Stimulated activated memory B cell treated with anti-CD40 and anti-IgM and Interleukin-4, amounts not matched to agents 10 μg/mL and 1 μg/mL and 100 μg/mL, for 72 hours (primary cell): Measurements from ENCODE around the gene DUS2.
A peak's percentile ranks its signal among the peaks of the same experiment; 100 is the strongest.
"Not testable (repeated sequence)": the region's sequence is repeated elsewhere in the genome, so short reads cannot be mapped to it uniquely, and the experiment has no call there.

Source experiments
- ATAC-seq: fragments of 150-1000 bp; cut with Tn5 transposase; 2 replicates; pipeline ENCODE4 v1.10.0; 2021
- H3K27ac Mint-ChIP-seq: one replicate; pipeline ENCODE4 v1.8.0; 2022; ENCODE audit warnings: mild to moderate bottlenecking, mixed read lengths
- H3K27me3 Mint-ChIP-seq: one replicate; pipeline ENCODE4 v1.8.0; 2022; ENCODE audit warnings: mixed read lengths
- H3K36me3 Mint-ChIP-seq: one replicate; pipeline ENCODE4 v1.8.0; 2022; ENCODE audit warnings: mixed read lengths
- H3K4me1 Mint-ChIP-seq: one replicate; pipeline ENCODE4 v1.8.0; 2022; ENCODE audit warnings: mixed read lengths
- H3K4me3 Mint-ChIP-seq: one replicate; pipeline ENCODE4 v1.8.0; 2022; ENCODE audit warnings: mild to moderate bottlenecking, moderate library complexity, mixed read lengths
- H3K9me3 Mint-ChIP-seq: one replicate; pipeline ENCODE4 v1.8.0; 2022; ENCODE audit warnings: mixed read lengths

DUS2 gene

DNA sequence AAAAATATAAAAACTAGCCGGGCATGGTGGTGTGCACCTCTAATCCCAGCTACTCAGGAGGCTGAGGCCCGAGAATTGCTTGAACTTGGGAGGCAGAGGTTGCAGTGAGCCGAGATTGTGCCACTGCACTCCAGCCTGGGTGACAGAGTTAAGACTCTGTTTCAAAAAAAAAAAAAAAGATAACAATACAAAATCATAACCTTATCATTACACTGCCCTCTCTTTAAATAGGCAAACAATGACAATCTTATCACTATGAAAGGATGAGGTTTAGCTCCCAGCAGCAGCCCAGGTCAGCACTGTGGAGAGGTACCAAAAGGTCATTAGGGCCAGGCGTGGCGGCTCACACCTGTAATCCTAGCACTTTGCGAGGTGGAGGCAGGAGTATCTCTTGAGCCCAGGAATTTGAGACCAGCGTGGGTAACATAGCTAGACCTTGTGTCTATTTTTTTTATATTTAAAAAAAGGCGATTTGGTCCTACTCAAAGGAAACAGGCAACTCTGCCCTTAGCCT lies 3.9 kb upstream of the DUS2 start:
- H3K27me3 Mint-ChIP-seq, result no peaks in the 10 kb centered on the region
- no peak overlapping the region for H3K27ac Mint-ChIP-seq
- H3K4me3 Mint-ChIP-seq, result no peak overlapping the region
- no peaks in the 10 kb centered on the region for H3K36me3 Mint-ChIP-seq
- ATAC-seq, result no peak
- peaks cover 32% of the 10 kb centered on the region for H3K4me1 Mint-ChIP-seq
- H3K9me3 Mint-ChIP-seq, result no peaks in the 10 kb centered on the region

DNA sequence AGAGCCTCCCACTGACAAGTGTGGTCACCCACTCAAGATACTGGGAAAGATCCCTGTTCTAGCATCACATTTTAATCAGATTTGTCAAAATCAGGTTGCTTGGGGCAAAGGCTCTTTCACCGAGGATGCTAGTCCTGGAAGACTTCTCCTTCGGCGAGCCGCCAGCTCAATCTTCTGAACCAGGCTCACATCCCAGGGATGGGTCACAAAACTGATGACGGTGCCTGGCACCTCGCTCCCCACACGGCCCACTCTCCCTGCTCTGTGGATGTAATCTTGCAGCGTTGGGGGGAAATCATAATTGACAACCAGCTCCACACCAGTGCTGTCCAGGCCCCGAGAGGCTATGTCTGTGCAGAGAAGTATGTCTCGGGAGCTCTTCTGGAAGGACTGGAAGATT lies 1.6 kb upstream of the DUS2 start:
- ATAC-seq, result no peak
- no peaks in the 10 kb centered on the region for H3K36me3 Mint-ChIP-seq
- H3K27ac Mint-ChIP-seq, result peak overlapping the region; percentile 86
- H3K4me1 Mint-ChIP-seq, result peaks cover 30% of the 10 kb centered on the region
- H3K9me3 Mint-ChIP-seq, result no peaks in the 10 kb centered on the region
- H3K27me3 Mint-ChIP-seq, result no peaks in the 10 kb centered on the region
- peak overlapping the region; percentile 91 for H3K4me3 Mint-ChIP-seq

DNA sequence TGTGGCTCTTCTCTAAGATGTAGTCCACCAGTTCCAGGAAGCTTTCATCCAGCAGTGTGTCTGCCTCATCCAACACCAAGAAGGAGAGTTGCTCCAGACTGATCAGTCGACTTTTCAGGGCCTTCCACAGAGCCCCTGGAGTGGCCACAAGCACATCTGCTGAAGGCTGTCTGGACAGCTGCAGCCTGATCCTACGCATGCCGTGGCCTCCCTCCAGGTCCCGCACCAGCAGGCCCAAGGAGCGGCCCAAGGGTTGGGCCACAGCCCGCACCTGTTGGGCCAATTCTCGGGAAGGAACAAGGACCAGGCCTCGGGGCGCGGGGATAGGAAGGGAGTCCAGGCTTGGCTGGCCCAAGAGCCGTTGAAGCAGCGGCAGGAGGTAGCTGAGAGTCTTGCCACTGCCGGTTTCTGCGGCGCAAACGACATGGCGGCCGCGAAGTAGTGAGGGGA lies 781 bp upstream of the DUS2 start:
- H3K4me3 Mint-ChIP-seq, result peak overlapping the region; percentile 91
- ATAC-seq, result peak; percentile 8
- H3K27me3 Mint-ChIP-seq, result no peaks in the 10 kb centered on the region
- H3K36me3 Mint-ChIP-seq, result peaks cover under 1% of the 10 kb centered on the region
- peaks cover 30% of the 10 kb centered on the region for H3K4me1 Mint-ChIP-seq
- H3K9me3 Mint-ChIP-seq, result no peaks in the 10 kb centered on the region
- H3K27ac Mint-ChIP-seq, result peak overlapping the region; percentile 86

DNA sequence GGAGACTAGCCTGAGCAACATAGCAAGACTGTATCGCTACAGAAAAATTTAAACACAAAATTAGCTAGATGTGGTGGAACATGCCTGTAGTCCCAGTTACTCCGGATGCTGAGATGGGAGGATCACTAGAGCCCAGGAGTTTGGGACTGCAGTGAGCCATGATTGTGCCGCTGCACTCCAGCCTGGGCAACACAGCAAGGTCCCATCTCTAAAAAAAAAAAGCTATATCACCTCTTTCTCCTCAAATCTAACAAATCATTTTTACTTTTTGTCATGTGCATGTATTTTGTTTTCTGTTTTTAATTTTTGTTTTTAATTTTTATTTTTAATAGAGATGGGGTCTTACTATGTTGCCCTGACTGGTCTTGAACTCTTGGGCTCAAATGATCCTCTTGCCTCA lies 5.9 kb downstream of the DUS2 start:
- Mint-ChIP-seq H3K27ac (no peak overlapping the region), H3K27me3 (no peaks in the 10 kb centered on the region), H3K9me3 (no peaks in the 10 kb centered on the region), H3K4me3 (no peak overlapping the region), H3K36me3 (peaks cover 28% of the 10 kb centered on the region), H3K4me1 (peaks cover 22% of the 10 kb centered on the region)
- ATAC-seq, result no peak

DNA sequence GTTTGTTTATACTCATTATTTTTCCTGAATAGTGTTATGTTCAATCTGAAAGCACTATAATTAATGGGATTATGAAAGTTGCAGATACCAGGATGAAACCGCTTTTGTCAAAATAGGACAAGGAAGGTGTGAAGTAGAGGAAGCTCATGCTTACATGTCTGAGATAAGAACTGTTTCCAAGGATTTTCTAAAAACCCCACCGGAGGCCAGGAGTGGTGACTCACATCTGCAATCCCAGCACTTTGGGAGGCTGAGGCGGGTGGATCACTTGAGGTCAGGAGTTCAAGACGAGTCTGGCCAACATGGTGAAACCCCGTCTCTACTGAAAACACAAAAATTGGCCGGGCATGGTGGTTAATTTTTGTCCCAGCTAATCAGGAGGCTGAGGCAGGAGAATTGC lies 7.0 kb downstream of the DUS2 start:
- H3K4me3 Mint-ChIP-seq, H3K9me3 Mint-ChIP-seq, H3K27ac Mint-ChIP-seq, H3K27me3 Mint-ChIP-seq, ATAC-seq: not testable (repeated sequence)
- H3K4me1 Mint-ChIP-seq, result peaks cover 16% of the 10 kb centered on the region
- H3K36me3 Mint-ChIP-seq, result peaks cover 28% of the 10 kb centered on the region

DNA sequence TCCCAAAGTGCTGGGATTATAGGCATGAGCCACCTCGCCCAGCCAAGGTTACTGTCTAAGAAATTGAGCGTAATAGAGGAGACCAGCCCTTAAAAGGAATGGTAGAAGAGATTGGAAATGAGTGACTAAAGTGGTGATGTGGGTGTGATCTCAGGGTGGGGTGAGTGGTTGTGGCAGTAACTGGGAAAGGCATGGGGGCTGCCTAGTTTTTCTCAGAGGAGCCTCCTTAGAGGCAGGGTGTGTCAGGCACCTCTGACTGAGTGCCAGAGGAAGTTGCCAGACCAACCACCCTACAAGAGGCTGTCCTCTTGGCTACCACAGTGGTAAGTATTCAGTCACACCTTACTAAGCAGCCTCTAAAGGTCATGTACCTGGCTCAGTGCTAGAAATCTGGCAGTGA lies 8.9 kb downstream of the DUS2 start:
- H3K4me1 Mint-ChIP-seq, result peaks cover 22% of the 10 kb centered on the region
- ATAC-seq, result no peak

DNA sequence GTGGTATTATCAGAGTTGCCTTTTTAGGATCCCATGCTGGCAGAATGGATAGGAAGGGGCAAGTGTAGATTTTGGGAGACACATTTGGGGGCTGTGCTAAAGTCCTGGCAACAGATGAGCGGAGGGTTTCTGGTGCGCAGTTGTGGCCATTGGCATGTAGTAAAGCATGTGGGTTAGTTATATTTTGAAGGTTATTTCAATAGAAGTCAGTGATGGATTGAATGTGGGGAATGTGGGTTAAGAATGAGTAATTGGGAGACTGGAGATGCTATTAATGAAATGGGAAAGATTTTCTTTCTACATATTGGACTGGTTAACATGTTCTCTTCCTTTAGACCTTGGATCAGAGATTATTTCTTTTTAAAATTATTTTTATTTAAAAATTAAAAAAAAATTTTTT lies 10.0 kb downstream of the DUS2 start:
- H3K27me3 Mint-ChIP-seq, result no peaks in the 10 kb centered on the region
- peaks cover 20% of the 10 kb centered on the region for H3K36me3 Mint-ChIP-seq
- H3K4me1 Mint-ChIP-seq, result peaks cover 24% of the 10 kb centered on the region
- H3K4me3 Mint-ChIP-seq, result no peak overlapping the region
- H3K27ac Mint-ChIP-seq, result no peak overlapping the region
- H3K9me3 Mint-ChIP-seq, result no peaks in the 10 kb centered on the region
- ATAC-seq, result no peak

More for the DNA sequence above, 8.9 kb downstream of the DUS2 start:
- Mint-ChIP-seq H3K27me3 (no peaks in the 10 kb centered on the region), H3K9me3 (no peaks in the 10 kb centered on the region), H3K27ac (peak overlapping the region; percentile 35), H3K36me3 (peaks cover 28% of the 10 kb centered on the region), H3K4me3 (no peak overlapping the region)

DNA sequence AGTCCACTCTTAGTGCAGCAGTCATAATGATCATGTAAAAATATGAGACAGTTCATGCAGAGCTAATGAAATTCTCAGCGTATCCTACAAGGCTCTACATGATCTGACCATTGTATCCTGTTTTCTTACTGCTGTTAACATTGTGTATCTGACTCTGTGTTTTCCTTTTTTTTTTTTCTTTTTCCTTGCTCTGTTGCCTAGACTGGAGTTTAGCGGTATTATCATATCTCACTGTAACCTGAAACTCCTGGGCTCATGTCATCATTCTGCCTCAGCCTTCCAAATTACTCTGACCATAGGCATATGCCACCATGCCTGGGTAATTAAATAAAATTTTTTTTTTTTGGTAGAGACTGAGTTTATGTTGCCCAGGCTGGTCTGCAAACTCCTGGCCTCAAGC lies 12.1 kb downstream of the DUS2 start:
- Mint-ChIP-seq H3K4me3 (no peak overlapping the region), H3K27ac (no peak overlapping the region), H3K27me3 (no peaks in the 10 kb centered on the region), H3K36me3 (peaks cover 12% of the 10 kb centered on the region), H3K4me1 (peaks cover 41% of the 10 kb centered on the region), H3K9me3 (no peaks in the 10 kb centered on the region)
- no peak for ATAC-seq

DNA sequence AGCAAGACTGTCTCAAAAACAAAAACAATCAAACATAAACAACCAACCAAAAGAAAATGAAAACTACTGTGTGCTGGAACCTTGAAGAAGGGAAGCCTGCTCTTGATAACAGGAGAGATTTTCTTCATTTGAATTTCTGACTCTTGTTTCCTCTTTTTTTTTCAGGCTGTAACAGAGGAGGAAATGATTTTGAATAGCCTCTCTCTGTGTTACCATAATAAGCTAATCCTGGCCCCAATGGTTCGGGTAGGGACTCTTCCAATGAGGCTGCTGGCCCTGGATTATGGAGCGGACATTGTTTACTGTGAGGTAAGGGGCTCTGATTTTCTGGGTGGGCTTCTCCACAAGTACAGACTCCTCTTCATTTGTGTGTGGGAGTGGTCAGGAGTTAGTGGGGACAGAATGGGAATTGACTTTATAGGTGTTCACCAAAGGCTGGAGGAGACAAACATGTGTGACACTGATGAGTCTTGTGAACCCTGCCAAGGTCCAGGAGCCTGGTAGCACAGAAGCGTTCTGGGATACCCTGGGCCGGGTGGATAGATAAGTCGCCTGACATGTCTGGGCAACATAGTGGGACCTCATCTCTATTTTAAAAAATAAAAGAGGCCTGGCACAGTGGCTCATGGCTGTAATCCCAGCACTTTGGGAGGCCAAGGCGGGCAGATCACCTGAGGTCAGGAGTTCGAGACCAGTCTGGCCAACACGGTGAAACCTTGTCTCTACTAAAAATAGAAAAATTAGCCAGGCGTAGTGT lies 14.9 kb downstream of the DUS2 start:
- H3K4me1 Mint-ChIP-seq, result peaks cover 50% of the 10 kb centered on the region
- H3K27ac Mint-ChIP-seq, result peak overlapping the region; percentile 94
- H3K9me3 Mint-ChIP-seq, result no peaks in the 10 kb centered on the region
- ATAC-seq, result peak; percentile 64
- H3K4me3 Mint-ChIP-seq, result peak overlapping the region; percentile 90
- H3K36me3 Mint-ChIP-seq, result no peaks in the 10 kb centered on the region
- H3K27me3 Mint-ChIP-seq, result no peaks in the 10 kb centered on the region

DNA sequence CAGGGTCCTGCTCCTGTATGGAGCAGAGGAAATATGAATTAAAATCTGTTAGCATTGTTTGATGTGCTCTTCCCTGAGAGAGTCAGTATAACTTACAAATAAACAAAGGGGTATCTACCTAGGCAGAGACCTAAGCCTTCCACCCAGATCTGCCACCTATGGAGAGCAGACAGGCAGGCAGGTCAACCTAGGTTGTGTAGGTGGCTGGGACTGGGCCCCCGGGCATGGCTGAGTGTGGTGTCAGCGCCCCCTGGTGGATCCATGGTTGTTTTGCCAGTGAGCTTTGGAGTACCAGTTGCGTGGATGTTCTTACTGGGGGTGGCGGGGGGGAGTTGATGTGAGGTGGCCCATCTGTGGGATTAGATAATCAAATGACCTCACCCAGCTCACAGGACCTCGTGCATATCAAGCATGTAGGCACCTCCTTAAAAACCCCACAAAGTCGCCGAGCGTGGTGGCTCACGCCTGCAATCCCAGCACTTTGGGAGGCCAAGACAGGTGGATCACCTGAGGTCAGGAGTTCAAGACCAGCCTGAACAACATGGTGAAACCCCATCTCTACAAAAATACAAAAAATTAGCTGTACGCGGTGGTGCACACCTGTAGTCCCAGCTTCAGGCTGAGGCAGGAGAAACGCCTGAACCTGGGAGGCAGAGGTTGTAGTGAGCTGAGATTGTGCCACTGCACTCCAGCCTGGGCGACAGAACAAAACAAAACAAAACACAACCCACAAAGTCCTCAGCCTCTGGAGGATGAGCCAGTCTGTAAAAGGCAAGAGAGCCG lies 17.6 kb downstream of the DUS2 start:
- no peaks in the 10 kb centered on the region for H3K27me3 Mint-ChIP-seq
- no peaks in the 10 kb centered on the region for H3K36me3 Mint-ChIP-seq
- peaks cover 65% of the 10 kb centered on the region for H3K4me1 Mint-ChIP-seq
- peak; percentile 92 for ATAC-seq
- H3K4me3 Mint-ChIP-seq, result peak overlapping the region; percentile 72
- H3K27ac Mint-ChIP-seq, result peak overlapping the region; percentile 94
- H3K9me3 Mint-ChIP-seq, result no peaks in the 10 kb centered on the region

DNA sequence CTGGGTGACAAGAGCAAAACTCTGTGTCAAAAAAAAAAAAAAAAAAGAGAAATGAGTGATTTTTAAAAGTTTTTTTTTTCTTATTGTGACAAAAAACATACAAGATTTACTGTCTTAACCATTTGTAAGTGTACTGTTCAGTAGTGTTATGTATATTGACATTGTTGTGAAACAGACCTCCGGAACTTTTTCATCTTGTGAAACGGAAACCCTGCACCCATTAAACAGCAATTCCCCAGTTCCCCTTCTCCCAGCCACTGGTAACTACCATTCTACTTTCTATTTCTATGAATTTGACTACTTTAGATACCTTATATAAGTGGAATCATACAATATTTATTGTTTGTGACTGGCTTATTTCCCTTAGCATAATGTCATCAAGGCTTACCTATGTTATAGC lies 18.7 kb downstream of the DUS2 start:
- Mint-ChIP-seq H3K36me3 (no peaks in the 10 kb centered on the region), H3K27ac (peak overlapping the region; percentile 44), H3K9me3 (no peaks in the 10 kb centered on the region), H3K27me3 (no peaks in the 10 kb centered on the region), H3K4me1 (peaks cover 71% of the 10 kb centered on the region), H3K4me3 (no peak overlapping the region)
- ATAC-seq, result no peak

DNA sequence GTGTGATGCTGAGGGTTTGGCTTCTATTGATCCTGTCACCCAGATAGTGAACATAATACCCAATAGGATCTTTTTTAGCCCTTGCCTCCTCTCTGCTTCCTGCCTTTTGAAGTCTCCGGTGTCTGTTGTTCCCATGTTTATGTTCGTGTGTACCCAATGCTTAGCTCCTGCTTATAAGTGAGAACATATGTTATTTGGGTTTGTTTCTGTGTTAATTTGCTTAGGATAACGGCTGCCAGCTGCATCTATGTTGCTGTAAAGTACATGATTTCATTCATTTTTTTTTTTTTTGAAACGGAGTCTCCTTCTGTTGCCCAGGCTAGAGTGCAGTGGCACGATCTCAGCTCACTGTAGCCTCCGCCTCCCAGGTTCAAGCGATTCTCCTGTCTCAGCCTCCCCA lies 23.0 kb downstream of the DUS2 start:
- no peak for ATAC-seq
- Mint-ChIP-seq H3K27ac (peak overlapping the region; percentile 54), H3K36me3 (peaks cover 27% of the 10 kb centered on the region), H3K4me3 (no peak overlapping the region), H3K27me3 (no peaks in the 10 kb centered on the region), H3K4me1 (peaks cover 59% of the 10 kb centered on the region), H3K9me3 (no peaks in the 10 kb centered on the region)

DNA sequence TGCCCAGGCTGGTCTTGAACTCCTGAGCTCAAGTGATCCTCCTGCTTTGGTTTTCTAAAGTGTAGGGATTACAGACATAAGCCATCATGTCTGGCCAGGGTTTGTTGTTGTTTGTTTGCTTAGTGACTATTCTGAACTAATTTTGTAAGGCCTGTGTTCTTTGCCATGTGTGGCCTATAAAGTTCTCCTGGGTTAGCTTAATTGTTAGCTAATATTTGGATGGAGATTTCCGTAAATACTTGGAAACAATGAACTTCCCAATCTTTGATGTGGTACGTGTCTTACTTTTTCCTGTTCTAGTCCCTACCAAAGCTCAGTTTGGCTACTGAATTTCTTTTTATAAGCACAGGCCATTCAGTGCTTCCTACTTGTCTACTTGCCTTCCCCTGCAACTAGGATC lies 24.9 kb downstream of the DUS2 start:
- no peaks in the 10 kb centered on the region for H3K9me3 Mint-ChIP-seq
- H3K4me3 Mint-ChIP-seq, result no peak overlapping the region
- peaks cover 39% of the 10 kb centered on the region for H3K36me3 Mint-ChIP-seq
- no peaks in the 10 kb centered on the region for H3K27me3 Mint-ChIP-seq
- peaks cover 50% of the 10 kb centered on the region for H3K4me1 Mint-ChIP-seq
- ATAC-seq, result no peak
- H3K27ac Mint-ChIP-seq, result peak overlapping the region; percentile 45

DNA sequence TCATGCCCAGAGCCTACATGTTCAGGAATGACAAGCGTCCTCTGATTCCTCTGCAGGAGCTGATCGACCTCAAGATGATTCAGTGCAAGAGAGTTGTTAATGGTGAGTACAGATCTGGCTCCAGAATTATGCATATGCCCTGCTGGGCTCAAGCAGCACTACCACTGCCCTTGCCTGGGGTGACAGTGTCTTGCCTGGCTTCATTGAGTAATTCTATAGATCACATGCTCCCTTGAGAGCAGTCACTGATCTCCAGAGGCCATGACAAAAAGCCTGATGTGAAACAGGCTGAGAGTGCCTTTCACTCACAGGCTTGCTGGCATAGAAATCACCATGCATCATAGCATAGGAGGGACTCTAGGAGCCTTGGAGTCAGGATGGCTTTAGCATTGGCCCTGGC lies 26.4 kb downstream of the DUS2 start:
- H3K36me3 Mint-ChIP-seq, result peaks cover 52% of the 10 kb centered on the region
- no peaks in the 10 kb centered on the region for H3K9me3 Mint-ChIP-seq
- H3K4me1 Mint-ChIP-seq, result peaks cover 41% of the 10 kb centered on the region
- no peaks in the 10 kb centered on the region for H3K27me3 Mint-ChIP-seq
- H3K4me3 Mint-ChIP-seq, result no peak overlapping the region
- peak; percentile 64 for ATAC-seq
- peak overlapping the region; percentile 45 for H3K27ac Mint-ChIP-seq

DNA sequence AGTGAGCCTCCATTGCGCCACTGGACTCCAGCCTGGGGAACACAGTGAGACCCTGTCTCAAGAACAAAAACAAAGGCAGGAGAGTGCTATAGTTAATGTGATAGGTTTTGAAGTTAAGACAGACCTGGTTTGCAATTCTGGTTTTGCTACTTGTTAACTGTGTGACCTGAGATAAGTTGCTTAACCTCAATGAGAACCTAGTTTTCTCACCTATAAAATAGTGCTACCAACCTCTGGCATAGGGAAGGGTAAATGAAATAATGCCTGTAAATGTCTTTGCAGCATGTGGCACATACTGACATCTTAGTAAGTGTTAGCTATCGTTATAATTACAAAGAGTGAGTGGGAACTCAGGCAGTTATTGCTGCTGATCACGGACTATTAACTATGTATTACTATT lies 32.3 kb downstream of the DUS2 start:
- H3K36me3 Mint-ChIP-seq, result peaks cover 81% of the 10 kb centered on the region
- H3K9me3 Mint-ChIP-seq, result no peaks in the 10 kb centered on the region
- no peak overlapping the region for H3K4me3 Mint-ChIP-seq
- H3K27ac Mint-ChIP-seq, result no peak overlapping the region
- ATAC-seq, result no peak
- no peaks in the 10 kb centered on the region for H3K27me3 Mint-ChIP-seq
- peaks cover 22% of the 10 kb centered on the region for H3K4me1 Mint-ChIP-seq

DNA sequence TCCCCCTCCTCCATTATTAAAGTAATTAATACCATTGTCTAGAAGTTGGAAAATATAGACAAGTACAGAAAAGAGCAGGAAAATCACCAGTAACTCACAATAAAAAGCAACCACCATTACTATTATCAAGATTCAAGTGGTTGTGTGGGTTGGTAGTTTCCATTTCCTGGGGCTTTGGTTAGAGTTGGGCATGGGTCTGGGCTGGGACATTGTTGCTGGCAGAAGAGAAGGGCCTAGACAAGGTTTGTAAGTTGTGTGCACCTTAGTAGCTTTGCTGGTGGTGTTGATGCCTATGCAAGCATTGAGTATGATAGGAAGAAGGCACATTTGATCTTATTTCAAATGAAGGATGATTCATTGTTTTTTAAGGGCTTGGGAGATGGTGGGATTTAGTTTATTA lies 36.7 kb downstream of the DUS2 start:
- peak overlapping the region; percentile 22 for H3K27ac Mint-ChIP-seq
- peaks cover 68% of the 10 kb centered on the region for H3K36me3 Mint-ChIP-seq
- ATAC-seq, result no peak
- H3K4me1 Mint-ChIP-seq, result peaks cover 33% of the 10 kb centered on the region
- no peaks in the 10 kb centered on the region for H3K27me3 Mint-ChIP-seq
- no peaks in the 10 kb centered on the region for H3K9me3 Mint-ChIP-seq
- no peak overlapping the region for H3K4me3 Mint-ChIP-seq
